NT2/D1 (cell line): ENCODE measurements around the gene RGSL1.

Experiments
- YY1 ChIP-seq: IDR thresholded peaks from 2 replicates; pipeline ENCODE4 v1.6.1; 2011; ENCODE audit not compliant: insufficient read length, insufficient read depth
- ZNF274 ChIP-seq: IDR thresholded peaks from 2 replicates; pipeline ENCODE4 v1.6.1; 2011; ENCODE audit warnings: mild to moderate bottlenecking, low read depth, low read length

GRCh38 chr1:182589931-182590330 is 140.0 kb downstream of the RGSL1 start:
- TF ChIP-seq ZNF274: no peak
- no peak for TF ChIP-seq YY1
